GM12875 (cell line): ENCODE results near the gene CERK.
A peak's percentile ranks its signal among the peaks of the same experiment; 100 is the strongest.

Experiments used
- H3K4me3 ChIP-seq: one replicate; pipeline ENCODE4 v1.5.1; 2011; ENCODE audit warnings: low read depth, low read length, control low read depth
- TF ChIP-seq, protein P1 (sequence below): IDR thresholded peaks from 2 replicates; pipeline ENCODE4 v1.5.1; 2011; ENCODE audit warnings: low read depth, mild to moderate bottlenecking, control low read depth, inconsistent platforms, low read length, moderate library complexity, borderline replicate concordance; ENCODE audit not compliant: insufficient read depth

Gene CERK

DNA sequence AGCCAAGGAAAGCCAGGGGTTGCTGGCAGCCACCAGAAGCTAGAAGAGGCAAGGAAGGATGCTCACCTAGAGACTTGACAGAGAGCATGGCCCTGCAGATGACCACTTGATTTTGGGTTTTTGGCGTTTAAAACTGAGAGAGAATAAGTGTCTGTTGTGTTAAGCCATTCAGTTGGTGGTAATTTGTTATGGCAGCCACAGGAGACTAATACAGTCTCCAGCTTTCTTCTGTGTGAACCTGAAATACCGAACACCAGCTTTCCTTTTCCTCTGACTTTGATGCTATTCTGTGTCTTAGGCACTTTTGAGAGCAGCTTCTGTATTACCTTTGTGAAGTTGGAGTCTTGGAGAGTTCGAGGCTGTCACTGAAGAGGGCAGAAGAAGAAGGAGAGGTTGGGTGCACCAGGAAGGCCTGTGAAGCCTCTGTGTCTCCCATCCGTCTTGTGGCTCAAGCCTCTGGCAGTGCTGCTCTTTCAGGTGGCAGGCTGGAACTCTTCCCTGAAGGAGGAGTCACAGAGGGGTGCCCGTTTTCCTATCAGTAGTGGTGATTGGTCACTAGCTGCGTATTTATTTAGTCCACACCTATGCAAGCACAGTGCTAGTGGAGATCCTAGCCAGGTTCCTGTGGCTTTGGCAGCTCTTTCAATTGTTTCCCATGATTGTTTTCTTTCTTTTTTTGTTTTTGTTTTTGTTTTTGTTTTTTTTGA is 26.9 kb upstream of the CERK start:
- H3K4me3 ChIP-seq: peak overlapping the region; percentile 80
- TF ChIP-seq, protein P1, sequence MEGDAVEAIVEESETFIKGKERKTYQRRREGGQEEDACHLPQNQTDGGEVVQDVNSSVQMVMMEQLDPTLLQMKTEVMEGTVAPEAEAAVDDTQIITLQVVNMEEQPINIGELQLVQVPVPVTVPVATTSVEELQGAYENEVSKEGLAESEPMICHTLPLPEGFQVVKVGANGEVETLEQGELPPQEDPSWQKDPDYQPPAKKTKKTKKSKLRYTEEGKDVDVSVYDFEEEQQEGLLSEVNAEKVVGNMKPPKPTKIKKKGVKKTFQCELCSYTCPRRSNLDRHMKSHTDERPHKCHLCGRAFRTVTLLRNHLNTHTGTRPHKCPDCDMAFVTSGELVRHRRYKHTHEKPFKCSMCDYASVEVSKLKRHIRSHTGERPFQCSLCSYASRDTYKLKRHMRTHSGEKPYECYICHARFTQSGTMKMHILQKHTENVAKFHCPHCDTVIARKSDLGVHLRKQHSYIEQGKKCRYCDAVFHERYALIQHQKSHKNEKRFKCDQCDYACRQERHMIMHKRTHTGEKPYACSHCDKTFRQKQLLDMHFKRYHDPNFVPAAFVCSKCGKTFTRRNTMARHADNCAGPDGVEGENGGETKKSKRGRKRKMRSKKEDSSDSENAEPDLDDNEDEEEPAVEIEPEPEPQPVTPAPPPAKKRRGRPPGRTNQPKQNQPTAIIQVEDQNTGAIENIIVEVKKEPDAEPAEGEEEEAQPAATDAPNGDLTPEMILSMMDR: no peak

DNA sequence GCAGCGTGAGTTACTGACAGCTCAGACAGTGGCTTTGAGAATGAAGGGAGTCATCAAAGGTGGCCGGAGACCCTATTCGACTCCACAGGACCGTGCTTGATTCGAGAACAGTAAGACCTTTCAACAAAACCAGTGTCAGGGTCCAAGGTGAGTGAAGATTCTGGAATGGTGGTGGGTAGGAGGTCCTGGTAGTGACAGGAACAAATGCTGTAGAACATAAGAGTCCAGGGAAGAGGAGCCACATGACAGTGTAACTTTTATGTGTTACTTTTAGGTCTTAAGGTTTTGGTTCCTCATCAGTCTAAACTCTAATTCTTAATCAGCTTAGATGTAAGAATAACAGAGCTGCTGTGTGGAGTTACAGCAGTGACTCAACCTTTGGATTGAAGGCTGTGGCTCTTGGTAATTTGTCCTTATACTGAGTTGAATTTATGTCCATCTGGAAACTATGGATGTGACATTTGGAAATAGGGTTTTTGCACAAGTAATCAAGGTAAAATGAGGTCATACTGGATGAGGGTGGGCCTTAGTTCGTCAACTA is 26.2 kb upstream of the CERK start:
- peak overlapping the region; percentile 80 for H3K4me3 ChIP-seq
- TF ChIP-seq, protein P1: no peak

DNA sequence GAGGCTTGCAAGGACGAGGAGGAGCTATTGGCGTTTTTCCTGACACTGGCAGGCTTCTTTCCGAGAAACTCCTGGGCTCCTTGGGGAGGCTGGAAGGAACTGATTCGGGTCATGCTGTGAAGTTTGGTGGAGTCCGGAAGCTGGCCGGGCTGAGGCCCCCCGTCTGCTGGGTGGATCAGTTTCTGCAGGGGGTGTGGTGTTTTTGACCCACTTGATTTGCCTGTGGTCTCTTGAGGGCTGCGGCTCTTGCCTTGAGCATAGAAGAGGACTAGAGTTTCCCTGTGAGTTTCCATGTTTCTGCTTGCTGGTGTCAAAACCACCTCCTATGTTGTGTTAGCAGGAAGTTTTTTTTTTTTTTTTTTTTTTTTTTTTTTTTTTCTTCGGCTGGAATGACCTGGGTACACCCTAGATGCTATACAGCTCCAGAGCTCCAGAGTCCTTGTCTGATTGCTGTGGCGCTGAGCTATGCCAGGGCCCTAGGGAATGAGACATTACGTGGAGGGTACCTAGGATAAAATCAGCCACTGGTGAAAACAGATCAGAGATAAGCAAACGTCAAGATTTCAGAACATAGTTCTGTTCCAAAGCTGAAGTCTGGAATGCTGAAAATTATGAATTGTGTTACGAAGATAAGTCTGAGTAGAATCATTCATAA is 25.1 kb upstream of the CERK start:
- H3K4me3 ChIP-seq: peak overlapping the region; percentile 80
- TF ChIP-seq, protein P1: no peak

DNA sequence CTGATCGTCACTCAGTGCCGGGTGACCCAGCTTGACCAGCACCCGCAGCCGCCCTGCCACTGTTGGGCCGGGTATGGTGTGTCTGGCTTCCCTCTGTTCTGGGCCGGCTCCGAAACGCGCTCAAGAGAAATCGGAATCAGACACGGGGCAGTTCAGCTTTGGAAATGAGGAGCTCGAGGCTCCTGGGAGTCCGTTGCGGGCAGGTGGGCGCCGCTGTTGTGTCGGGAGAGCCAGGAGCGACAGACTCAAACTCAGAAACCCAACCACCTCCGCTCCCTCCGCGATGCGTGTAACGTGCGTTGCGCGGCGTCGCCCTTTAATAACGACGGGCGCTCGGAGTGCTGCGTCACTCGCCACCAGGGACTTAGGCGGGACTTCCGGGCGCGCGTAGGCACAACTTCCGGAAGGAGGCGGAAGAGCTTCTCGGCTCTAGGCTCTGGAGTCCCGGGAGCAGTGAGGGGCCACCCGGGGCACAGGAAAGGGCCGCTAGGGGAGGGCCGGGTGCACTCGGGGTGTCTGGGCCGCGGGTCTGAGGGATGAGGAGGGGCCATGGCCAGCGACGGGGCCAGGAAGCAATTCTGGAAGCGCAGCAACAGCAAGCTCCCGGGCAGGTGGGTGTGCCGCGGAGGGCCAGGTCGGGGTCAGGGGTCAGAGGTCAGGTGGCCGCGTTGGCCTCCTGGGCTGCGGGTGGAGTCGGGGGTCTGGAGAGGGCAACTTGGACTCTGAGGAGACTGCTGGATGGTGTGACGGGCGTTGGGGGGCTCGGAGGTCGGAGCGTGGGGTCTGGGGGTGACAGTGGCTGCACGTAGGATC is 24.4 kb upstream of the CERK start, which contains the start of gene TBC1D22A:
Gene TBC1D22A (plus strand): TSS at position 413 of the 813 bp plus-strand sequence. CDS start 137 bp downstream, at position 550.
- TF ChIP-seq, protein P1: no peak
- H3K4me3 ChIP-seq: peak within 1 kb of the TSS; percentile 80

DNA sequence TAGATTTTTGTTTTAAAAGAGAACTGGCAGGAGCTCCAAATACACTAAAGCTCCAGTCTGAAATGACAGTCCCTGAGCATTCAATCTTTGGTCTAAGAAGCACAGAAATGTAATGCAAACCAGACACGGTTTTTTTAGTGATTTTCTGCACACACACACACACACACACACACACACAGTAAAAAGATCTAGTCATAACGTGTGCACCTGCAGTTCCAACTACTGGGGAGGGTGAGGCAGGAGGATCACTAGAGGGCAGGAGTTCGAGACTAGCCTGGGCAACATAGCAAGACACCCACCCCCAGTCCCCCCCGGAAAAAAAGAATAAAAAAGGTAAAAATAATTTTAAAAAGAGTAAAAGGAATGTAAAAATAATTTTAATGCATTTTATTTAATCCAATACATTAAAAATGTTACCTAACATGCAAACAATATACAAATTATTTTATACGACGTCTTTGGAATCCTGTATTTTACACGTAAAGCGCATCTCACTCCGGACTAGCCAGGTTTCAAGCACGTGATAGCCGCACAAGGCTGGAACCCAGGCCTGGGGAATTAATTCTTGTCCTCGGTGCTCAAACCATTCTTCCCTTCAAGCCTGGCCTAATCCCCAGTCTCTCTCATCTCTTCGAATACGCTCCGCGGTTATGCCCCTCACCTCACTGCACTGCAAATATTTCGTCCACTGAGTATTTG is 23.6 kb upstream of the CERK start:
- TF ChIP-seq, protein P1: no peak
- H3K4me3 ChIP-seq: peak overlapping the region; percentile 80

DNA sequence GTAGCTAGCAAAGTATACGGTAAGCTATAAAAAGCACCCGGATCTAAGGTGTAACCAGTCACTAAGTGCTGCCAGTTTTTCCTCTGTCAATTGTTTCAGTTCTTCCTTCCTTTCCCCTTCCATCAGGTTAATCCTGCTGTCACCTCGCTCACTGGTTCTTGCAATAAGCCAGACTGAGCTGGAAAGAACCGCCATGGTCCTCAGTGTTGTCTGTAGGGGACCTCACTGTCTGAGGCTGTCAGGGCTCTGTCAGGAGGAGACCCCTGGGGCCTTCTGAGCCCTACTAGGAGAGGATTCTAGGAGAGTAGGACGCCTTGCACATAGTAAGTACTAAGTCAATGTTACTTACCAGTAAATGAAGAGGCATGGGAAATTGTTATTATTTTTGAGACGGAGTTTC is 23.0 kb upstream of the CERK start:
- TF ChIP-seq, protein P1: no peak
- peak overlapping the region; percentile 80 for H3K4me3 ChIP-seq
